Left lung (tissue), 10 donors: ENCODE data around the gene FOXA1. TPM values are rescaled to one million over a fixed set of nuclear protein-coding genes. Genes with fewer than 3 reads are reported as not detected.

Experiments used
- ATAC-seq: fragments of 200-7000 bp; cut with Tn5 transposase; one replicate; pipeline ENCODE4 v1.9.1; 2020; ENCODE audit warnings: moderate library complexity
- DNase-seq, 4 donors: peaks; one replicate each; pipeline ENCODE4 v3.0.0-alpha.2; 2013 to 2020
- H3K27ac ChIP-seq, 2 donors: fragments of 200-600 bp; sonication (generic) in 1 of 2; one replicate each; pipeline versions ENCODE4 v1.5.0 to v1.8.0; 2020 to 2021
- H3K27me3 ChIP-seq, 2 donors: fragments of 200-600 bp; sonication (generic) in 1 of 2; one replicate each; pipeline versions ENCODE4 v1.5.0 to v1.8.0; 2020 to 2021
- H3K36me3 ChIP-seq, 2 donors: fragments of 200-600 bp; sonication (generic) in 1 of 2; one replicate each; pipeline versions ENCODE4 v1.5.0 to v1.8.0; 2020 to 2021
- H3K4me1 ChIP-seq, 2 donors: fragments of 200-600 bp; one replicate each; pipeline ENCODE4 v1.8.0; 2021
- H3K4me3 ChIP-seq, 2 donors: fragments of 200-600 bp; sonication (generic) in 1 of 2; one replicate each; pipeline versions ENCODE4 v1.5.0 to v1.8.0; 2020 to 2021; ENCODE audit warnings: mild to moderate bottlenecking in 1 of 2
- H3K9me3 ChIP-seq, 2 donors: fragments of 200-600 bp; sonication (generic) in 1 of 2; one replicate each; pipeline versions ENCODE4 v1.5.0 to v1.8.0; 2020 to 2021
- CTCF ChIP-seq, 2 donors: fragments of 200-600 bp; sonication (generic) in 1 of 2; IDR thresholded peaks; one replicate each; pipeline versions ENCODE4 v1.5.0 to v1.8.0; 2021; ENCODE audit warnings: antibody characterized with exemption in 2 of 2
- intact Hi-C, 2 donors: fragments of 100-400 bp; cut with DNase I; formaldehyde crosslinking; loops; one replicate each; pipeline versions ENCODE4 v1.11.2 to v1.14.2; 2022
- polyA plus RNA-seq, 6 donors: library from polyadenylated mRNA; unstranded; fragments of 120-200 nt; gene quantifications; one replicate each; pipeline ENCODE4 v1.2.1, GENCODE V29; 2013; ENCODE audit not compliant: insufficient read length in 6 of 6
- total RNA-seq, 2 donors: library from RNA; stranded (reverse); fragmentation: NEBNext Ultra II Directional; extraction: Animal tissue kit (Norgen Biotek cat#: 25700); gene quantifications; one replicate each; pipeline ENCODE4 v1.2.1, GENCODE V29; 2021
- donor health status: DM: no; HTN: yes; CAD: no.
- donor health status: DM: no; HTN: no; CAD: no.

The FOXA1 gene
- total and polyA plus RNA-seq, 8 donors: 30.2 to 52.9 (median 41.8) TPM

DNA sequence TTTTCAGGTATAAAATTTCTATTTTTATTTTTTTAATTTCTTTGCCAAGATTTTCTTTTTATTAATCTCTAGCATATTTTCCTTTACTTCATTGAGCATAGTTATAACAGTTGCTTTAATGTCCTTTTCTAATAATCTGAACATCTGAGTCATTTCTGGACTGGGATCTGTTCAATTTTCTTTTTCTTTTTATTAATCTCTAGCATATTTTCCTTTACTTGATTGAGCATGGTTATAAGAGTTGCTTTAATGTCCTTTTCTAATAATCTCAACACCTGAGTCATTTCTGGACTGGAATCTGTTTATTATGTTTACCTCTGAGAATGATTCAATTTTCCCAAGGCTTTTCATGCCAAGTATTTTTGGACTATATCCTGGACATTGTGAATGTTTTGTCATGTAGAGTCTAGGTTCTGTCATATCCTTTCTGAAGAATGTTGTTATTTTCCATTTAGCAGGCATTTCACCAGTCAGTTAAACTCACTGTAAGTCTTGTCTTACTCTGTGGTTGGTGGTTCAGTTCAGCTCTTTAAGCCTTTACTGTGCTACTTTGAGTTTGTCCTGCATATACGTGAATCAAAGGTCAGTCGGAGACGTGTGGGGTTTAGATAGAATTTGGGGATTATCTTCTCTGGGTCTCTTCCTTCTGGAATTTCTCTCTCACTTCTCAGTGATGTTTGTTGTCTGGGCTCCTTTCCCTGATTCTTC lies 20.7 kb upstream of the FOXA1 start:
- Histone ChIP-seq H3K4me3 (no peak overlapping the region), H3K9me3 (peaks cover 10 to 55% of the 10 kb centered on the region in 2 donors), H3K27me3 (peaks cover 11 to 23% of the 10 kb centered on the region in 2 donors), H3K27ac (no peak overlapping the region), H3K4me1 (no peaks in the 10 kb centered on the region), H3K36me3 (no peaks in the 10 kb centered on the region)
- no peak for TF ChIP-seq CTCF (IDR thresholded peaks at IDR 0.05)
- DNase-seq (no peak), ATAC-seq (no peak)
- intact Hi-C loops: no loop called here

DNA sequence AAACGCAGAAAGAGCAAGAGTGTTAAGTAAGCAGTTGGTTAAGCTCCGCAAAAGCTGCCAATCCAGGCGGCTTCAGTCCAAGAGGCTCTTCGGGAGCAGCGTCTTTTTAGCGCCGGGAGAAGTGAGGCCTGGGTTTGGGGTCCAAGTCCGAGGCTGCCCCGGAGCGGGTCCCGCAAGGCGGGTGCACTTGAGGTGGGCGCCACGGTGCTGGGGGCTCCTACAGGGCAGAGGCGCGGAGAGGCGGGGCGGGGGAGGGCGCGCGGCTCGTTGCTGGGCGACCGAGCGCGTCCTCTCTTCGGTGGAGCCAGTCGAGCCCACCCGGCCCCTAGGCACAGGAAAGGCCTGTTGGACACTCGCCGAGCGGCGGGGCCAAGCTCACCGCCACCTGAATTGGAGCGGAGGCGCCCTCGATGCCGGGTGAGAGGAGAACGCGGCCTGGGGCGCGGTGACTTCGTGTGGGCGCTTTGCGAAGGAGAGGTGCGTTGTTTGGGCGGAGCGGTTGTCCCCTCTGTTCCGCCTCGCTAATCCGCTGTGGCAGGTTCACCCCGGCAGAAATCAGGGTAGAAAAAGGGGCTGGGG lies 16.0 kb upstream of the FOXA1 start:
- Histone ChIP-seq H3K36me3 (no peaks in the 10 kb centered on the region), H3K4me3 (peak overlapping the region; percentile 1 to 11), H3K9me3 (peaks cover 10 to 44% of the 10 kb centered on the region in 2 donors), H3K27ac (no peak overlapping the region), H3K4me1 (no peaks in the 10 kb centered on the region), H3K27me3 (peaks cover 11 to 43% of the 10 kb centered on the region in 2 donors)
- TF ChIP-seq CTCF (IDR thresholded peaks at IDR 0.05): no peak
- DNase-seq (no peak), ATAC-seq (peak; percentile 36)
- intact Hi-C loops: no loop called here

GRCh38 chr14:37608649-37609048 lies 13.6 kb upstream of the FOXA1 start:
- Histone ChIP-seq H3K4me1 (no peaks in the 10 kb centered on the region), H3K27me3 (peaks cover 16 to 67% of the 10 kb centered on the region in 2 donors), H3K9me3 (peaks cover 0 to 22% of the 10 kb centered on the region in 2 donors), H3K27ac (no peak overlapping the region), H3K4me3 (no peak overlapping the region), H3K36me3 (no peaks in the 10 kb centered on the region)
- ATAC-seq: no peak
- TF ChIP-seq CTCF (IDR thresholded peaks at IDR 0.05): no peak
- DNase-seq: no peak
- intact Hi-C loops: no loop called here

DNA sequence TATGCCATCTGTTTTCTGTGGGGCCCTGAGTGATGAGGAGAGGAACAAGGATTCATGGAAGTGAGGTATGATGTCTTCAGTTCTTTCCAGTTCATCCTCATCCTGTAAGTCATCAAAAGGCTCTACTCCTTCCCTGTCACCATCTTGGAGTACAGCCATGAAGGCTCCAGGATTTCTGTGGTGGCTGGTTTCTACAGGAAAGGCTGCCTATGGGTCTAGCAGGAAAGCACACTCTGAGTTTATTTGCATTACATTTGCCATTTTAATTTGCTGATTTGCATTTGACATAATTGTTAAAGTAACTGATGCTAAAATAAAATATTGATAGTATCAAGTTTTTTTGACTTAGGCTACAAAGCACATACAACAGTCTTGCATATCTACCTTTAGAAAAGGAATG lies 11.6 kb upstream of the FOXA1 start:
- no peak for TF ChIP-seq CTCF (IDR thresholded peaks at IDR 0.05)
- intact Hi-C loops: no loop called here
- Histone ChIP-seq H3K9me3 (peaks cover 0 to 6% of the 10 kb centered on the region in 2 donors), H3K4me1 (no peaks in the 10 kb centered on the region), H3K27me3 (peaks cover 34 to 80% of the 10 kb centered on the region in 2 donors), H3K27ac (no peak overlapping the region), H3K4me3 (no peak overlapping the region), H3K36me3 (no peaks in the 10 kb centered on the region)
- DNase-seq (no peak), ATAC-seq (no peak)

DNA sequence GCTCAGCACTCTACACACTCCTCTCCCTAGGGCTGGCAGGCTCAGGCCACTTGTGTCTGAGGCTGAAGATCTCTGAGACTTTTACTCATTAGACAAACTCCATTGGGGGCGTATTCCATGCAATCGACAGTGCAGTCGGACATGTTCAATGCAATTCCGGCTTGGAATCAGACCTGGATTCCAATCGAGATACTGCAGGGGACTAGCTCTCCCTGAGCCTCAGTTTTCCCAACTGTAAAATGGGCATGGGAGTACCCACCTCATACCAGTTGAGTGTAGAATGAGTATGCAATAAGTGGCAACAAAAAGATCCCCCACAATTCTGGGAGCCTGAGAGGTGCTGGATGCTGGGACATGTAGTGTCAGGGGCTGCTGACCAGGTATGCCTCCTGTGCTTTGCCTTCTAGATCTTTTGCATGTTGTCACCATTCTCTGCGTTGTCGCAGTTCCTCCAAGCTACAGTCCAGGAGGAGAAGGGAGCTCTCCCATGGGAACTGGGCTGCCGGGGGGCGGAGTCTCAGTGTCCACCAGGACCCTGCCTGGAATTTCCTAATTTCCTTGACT lies 8.7 kb upstream of the FOXA1 start:
- Histone ChIP-seq H3K36me3 (no peaks in the 10 kb centered on the region), H3K9me3 (no peaks in the 10 kb centered on the region), H3K27ac (no peak overlapping the region), H3K27me3 (peaks cover 52 to 82% of the 10 kb centered on the region in 2 donors), H3K4me3 (no peak overlapping the region), H3K4me1 (peaks cover 0 to 7% of the 10 kb centered on the region in 2 donors)
- no peak for DNase-seq
- TF ChIP-seq CTCF (IDR thresholded peaks at IDR 0.05): no peak
- intact Hi-C loops: no loop called here
- ATAC-seq: no peak
